ENCODE data around the gene FEV.
A peak's percentile ranks its signal among the peaks of the same experiment; 100 is the strongest.

Gene FEV

DNA sequence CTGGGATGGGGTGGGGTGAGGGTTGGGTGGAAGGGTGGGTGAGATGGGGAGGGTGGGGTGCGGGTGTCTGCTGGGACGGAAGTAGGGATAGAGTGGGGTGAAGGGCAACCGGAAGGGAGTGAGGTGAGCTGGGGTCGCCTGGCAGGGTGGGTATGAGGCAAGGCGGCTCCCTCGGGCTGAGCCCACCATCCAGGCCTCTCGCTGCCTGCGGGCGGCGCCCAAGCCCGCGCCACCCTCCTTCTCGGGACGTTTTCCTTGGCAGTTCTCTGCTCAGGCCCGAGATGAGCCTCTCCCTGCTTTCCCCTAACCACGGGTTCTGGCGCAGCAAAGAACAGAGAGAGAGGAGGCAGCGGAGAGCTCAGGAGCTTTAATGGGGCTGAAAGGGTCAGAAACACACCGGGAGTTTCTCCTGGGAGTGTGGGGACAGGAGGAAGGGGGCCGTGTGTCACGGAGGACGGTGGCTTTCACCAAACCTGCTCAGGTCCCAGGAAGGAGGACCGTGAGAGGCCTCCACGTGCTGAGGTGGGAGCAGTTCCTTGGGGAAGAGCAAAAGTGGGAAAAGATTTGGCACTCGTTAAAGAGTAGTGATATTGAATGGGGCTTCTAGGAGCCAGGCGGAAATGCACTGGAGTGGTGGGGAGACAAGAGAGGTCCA lies 4.1 kb downstream of the FEV start:
- Histone ChIP-seq H3K9ac (ENCODE audit: low read depth, low read length) (no peak overlapping the region), H3K4me1 (ENCODE audit: control insufficient read depth, insufficient read depth, low read length) (peaks cover 3% of the 10 kb centered on the region), H3K4me3 (ENCODE audit: low read depth, low read length) (peak overlapping the region; percentile 48), H3K9me3 (ENCODE audit: control insufficient read depth, insufficient read depth, low read length) (no peaks in the 10 kb centered on the region), H3K36me3 (ENCODE audit: control insufficient read depth, insufficient read depth, low read length) (no peaks in the 10 kb centered on the region), H3K27me3 (ENCODE audit: control insufficient read depth, insufficient read depth, low read length) (peaks cover 89% of the 10 kb centered on the region)

DNA sequence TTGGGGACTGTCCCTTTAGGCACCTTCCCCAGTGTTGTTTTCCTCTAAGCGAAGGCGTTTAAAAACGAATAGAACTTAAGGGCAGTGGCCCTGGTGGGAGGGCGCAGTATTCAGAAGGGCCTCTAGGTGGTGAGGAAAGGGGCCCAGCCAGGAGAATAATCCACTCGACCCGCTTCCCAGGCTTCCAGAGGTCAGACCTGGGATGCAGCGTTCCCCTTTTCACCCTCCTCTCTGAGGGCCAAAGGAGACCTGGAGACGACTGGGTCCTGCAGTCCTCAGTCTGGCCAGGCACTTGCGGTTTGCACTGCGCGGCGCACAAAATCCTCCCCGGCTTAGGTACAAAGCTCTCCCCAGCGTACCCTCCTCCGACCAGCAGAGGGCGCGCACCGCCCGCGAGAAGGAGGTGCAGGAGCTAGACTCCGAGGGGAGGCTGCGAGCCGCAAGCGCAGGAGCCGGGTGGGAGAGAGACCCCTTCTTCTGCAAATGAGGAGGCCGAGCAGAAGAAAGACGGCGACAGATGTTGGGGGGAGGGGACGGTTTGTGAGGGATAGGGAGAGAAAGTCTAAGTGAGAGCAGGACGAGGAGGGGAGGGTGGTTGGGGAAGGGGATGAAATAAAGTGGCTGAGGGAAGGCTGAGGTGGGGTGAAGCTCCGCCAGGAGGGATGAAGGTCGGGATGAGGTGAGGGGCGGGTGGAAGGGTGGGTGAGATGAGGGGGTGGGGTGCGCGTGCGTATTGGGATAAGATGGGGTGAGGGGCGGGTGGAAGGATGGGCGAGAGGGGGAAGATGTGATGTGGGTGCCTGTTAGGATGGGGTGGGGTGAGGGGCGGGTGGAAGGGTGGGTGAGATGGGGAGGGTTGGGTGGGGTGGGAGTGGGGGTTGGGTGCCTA lies 4.9 kb downstream of the FEV start:
- no peak overlapping the region for H3K9ac ChIP-seq (ENCODE audit: low read depth, low read length)
- peak overlapping the region; percentile 42 for H3K4me3 ChIP-seq (ENCODE audit: low read depth, low read length)
- H3K4me1 ChIP-seq (ENCODE audit: control insufficient read depth, insufficient read depth, low read length): peaks cover 3% of the 10 kb centered on the region
- no peaks in the 10 kb centered on the region for H3K36me3 ChIP-seq (ENCODE audit: control insufficient read depth, insufficient read depth, low read length)
- peaks cover 91% of the 10 kb centered on the region for H3K27me3 ChIP-seq (ENCODE audit: control insufficient read depth, insufficient read depth, low read length)
- no peaks in the 10 kb centered on the region for H3K9me3 ChIP-seq (ENCODE audit: control insufficient read depth, insufficient read depth, low read length)

GRCh38 chr2:218975060-218975777 lies 9.8 kb downstream of the FEV start:
- H3K36me3 ChIP-seq (ENCODE audit: control insufficient read depth, insufficient read depth, low read length): no peaks in the 10 kb centered on the region
- H3K9me3 ChIP-seq (ENCODE audit: control insufficient read depth, insufficient read depth, low read length): no peaks in the 10 kb centered on the region
- H3K9ac ChIP-seq (ENCODE audit: low read depth, low read length): no peak overlapping the region
- H3K4me3 ChIP-seq (ENCODE audit: low read depth, low read length): no peak overlapping the region
- H3K4me1 ChIP-seq (ENCODE audit: control insufficient read depth, insufficient read depth, low read length): no peaks in the 10 kb centered on the region
- H3K27me3 ChIP-seq (ENCODE audit: control insufficient read depth, insufficient read depth, low read length): peaks cover 78% of the 10 kb centered on the region

DNA sequence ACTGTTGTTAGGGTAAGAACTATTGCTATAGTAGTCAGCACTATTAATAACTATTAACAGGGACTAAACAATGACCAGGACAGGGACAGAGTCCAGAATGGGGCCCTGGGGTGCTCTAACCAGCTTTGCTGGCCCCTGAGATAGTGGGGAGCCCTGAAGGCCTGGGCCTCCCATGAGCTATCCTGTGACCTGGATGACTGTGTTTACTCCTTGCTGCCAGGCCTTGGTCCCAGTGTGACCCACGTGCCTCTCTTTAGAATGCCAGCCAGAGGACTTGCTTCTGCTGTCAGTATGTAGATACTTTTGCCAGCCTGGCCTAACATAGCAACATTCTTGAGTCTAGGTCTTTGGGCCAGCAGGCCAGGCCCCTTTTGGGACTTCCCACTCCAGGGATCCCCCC lies 14.1 kb downstream of the FEV start:
- H3K27me3 ChIP-seq (ENCODE audit: control insufficient read depth, insufficient read depth, low read length): peaks cover 47% of the 10 kb centered on the region
- no peak overlapping the region for H3K4me3 ChIP-seq (ENCODE audit: low read depth, low read length)
- no peak overlapping the region for H3K9ac ChIP-seq (ENCODE audit: low read depth, low read length)
- no peaks in the 10 kb centered on the region for H3K4me1 ChIP-seq (ENCODE audit: control insufficient read depth, insufficient read depth, low read length)
- no peaks in the 10 kb centered on the region for H3K9me3 ChIP-seq (ENCODE audit: control insufficient read depth, insufficient read depth, low read length)
- H3K36me3 ChIP-seq (ENCODE audit: control insufficient read depth, insufficient read depth, low read length): no peaks in the 10 kb centered on the region

DNA sequence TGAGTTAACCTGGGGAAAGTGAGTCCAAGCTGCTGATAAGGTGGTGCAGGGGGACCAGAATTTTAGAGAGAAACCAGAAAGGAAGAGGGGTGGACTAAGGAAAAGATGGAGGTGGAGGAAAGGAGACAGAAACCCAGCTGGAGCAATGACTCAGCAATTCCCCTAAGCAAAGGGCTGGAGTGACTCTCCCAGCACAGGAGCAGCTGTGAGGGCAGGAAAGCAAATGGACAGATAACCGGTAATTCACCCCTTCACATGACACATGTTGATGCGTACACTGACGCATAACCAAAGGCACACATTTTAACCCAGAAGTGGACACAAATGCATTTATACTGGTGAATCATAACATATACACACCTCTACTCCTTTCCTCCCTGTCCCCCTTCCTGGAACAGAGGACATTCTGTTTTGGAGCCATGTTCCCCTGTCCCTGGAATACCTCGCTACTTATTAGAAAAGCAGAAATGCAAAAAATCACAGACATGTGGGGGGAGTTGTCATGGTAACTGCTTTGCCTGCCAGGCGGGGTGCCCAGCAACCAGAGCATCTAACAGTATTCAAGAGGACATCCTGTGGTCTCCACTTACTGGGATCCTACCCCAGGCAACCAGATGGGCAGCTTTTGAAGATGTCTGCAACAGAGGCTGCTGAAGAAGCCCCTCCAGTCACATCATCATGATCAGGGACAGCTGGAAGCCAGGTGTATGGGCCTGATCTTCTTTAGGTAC lies 20.8 kb downstream of the FEV start:
- Histone ChIP-seq H3K9me3 (ENCODE audit: control insufficient read depth, insufficient read depth, low read length) (no peaks in the 10 kb centered on the region), H3K4me3 (ENCODE audit: low read depth, low read length) (no peak overlapping the region), H3K4me1 (ENCODE audit: control insufficient read depth, insufficient read depth, low read length) (peaks cover 14% of the 10 kb centered on the region), H3K36me3 (ENCODE audit: control insufficient read depth, insufficient read depth, low read length) (no peaks in the 10 kb centered on the region), H3K27me3 (ENCODE audit: control insufficient read depth, insufficient read depth, low read length) (peaks cover 49% of the 10 kb centered on the region), H3K9ac (ENCODE audit: low read depth, low read length) (no peak overlapping the region)

DNA sequence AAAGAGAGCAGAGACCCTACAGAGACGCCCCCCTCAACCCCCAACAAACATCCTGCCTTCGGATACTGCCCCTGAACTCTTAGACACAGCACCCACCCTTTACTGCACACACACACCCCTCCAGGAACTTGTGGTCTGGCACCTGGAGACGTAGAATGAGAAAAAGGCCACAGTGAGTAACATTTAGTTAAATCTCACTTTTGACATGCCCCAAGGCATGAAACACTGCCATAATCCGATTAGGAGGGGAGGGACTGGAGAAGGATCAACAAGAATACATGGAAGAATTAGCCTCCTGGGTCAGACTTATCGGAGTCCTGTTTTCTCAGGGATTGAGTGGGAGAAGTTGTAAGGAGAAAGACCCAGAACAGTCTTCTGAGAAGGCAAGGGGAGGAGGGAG lies 21.4 kb downstream of the FEV start:
- Histone ChIP-seq H3K9me3 (ENCODE audit: control insufficient read depth, insufficient read depth, low read length) (no peaks in the 10 kb centered on the region), H3K36me3 (ENCODE audit: control insufficient read depth, insufficient read depth, low read length) (no peaks in the 10 kb centered on the region), H3K4me1 (ENCODE audit: control insufficient read depth, insufficient read depth, low read length) (peaks cover 14% of the 10 kb centered on the region), H3K9ac (ENCODE audit: low read depth, low read length) (no peak overlapping the region), H3K27me3 (ENCODE audit: control insufficient read depth, insufficient read depth, low read length) (peaks cover 55% of the 10 kb centered on the region), H3K4me3 (ENCODE audit: low read depth, low read length) (peak overlapping the region; percentile 40)

DNA sequence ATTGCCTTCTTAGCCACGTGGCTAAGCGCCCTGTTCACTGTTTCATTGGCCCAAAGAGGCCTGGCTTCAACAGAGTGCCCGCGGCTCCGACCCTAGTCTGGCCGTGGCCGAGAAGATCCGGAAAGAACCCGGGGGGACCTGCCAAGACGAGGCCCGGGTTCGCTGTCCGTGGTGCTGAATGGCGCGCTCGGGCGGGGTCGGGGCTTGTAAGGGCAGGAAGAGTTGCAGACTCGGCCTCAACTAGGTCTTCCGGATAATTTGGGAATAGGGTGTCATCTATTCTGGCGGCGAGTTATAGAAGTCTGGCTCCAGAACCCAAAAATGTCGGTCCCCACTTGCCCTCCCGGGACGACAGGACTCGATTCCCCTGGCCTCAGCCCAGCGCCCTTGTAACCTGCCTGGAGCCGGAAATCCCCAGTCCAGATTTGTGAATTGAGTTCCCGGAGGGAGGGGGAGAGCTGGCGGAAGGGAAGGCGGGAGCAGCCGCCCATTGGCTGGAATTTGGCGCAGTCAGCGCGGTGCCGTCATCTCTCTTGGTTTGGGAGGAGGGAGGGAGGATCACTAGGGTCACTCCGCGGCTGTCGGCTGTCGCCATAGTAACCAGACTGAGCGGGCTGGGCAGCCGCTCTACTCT lies 22.0 kb downstream of the FEV start:
- H3K4me3 ChIP-seq (ENCODE audit: low read depth, low read length): peak overlapping the region; percentile 79
- no peak overlapping the region for H3K9ac ChIP-seq (ENCODE audit: low read depth, low read length)
- peaks cover 56% of the 10 kb centered on the region for H3K27me3 ChIP-seq (ENCODE audit: control insufficient read depth, insufficient read depth, low read length)
- no peaks in the 10 kb centered on the region for H3K9me3 ChIP-seq (ENCODE audit: control insufficient read depth, insufficient read depth, low read length)
- peaks cover 14% of the 10 kb centered on the region for H3K4me1 ChIP-seq (ENCODE audit: control insufficient read depth, insufficient read depth, low read length)
- H3K36me3 ChIP-seq (ENCODE audit: control insufficient read depth, insufficient read depth, low read length): no peaks in the 10 kb centered on the region

DNA sequence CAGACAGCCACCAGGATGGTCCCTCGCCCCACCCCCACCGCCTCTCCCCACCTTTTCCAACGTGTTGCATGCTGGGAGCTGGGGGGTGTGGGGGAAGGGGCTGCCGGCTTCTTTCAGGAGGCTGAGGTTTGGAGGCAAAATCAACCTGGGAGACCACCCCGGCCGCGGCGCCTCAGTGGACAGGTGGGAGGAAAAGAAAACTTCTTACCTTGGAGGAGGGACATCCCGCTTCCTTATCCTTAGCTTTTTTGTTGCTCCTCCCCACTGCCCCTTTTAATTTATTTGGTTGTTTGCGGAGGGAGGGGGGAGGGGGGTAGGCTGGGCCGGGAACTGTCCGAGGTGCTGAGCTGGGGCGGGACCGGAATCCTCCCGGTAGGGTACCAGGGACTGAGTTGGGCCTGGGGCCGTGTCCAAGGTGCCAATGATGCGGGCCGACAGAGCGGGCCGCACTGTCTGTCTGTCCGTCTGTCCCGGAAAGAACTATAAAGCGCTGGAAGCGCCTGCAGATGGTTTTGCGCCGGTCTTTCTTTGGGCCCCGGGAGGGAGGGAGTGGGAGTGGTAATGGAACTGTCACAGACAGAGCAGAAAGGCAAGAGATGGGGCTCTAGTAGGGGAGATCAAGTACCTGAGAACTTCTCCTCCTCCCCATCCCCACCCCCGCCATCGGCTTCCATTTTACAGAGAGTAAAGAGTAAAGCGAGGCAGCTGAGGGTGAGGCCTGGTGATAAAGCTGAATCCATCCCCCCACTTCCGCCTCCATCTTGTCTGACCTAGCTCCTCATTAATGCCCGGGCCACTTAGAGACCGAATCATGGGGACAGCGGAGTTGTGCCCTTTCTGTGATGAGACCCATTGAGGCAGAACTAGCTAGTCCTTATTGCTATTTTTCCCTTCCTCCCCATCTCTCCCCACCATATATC lies 23.1 kb downstream of the FEV start:
- H3K4me3 ChIP-seq (ENCODE audit: low read depth, low read length): peak overlapping the region; percentile 46
- H3K9ac ChIP-seq (ENCODE audit: low read depth, low read length): no peak overlapping the region
- peaks cover 14% of the 10 kb centered on the region for H3K4me1 ChIP-seq (ENCODE audit: control insufficient read depth, insufficient read depth, low read length)
- H3K9me3 ChIP-seq (ENCODE audit: control insufficient read depth, insufficient read depth, low read length): no peaks in the 10 kb centered on the region
- H3K27me3 ChIP-seq (ENCODE audit: control insufficient read depth, insufficient read depth, low read length): peaks cover 65% of the 10 kb centered on the region
- no peaks in the 10 kb centered on the region for H3K36me3 ChIP-seq (ENCODE audit: control insufficient read depth, insufficient read depth, low read length)

DNA sequence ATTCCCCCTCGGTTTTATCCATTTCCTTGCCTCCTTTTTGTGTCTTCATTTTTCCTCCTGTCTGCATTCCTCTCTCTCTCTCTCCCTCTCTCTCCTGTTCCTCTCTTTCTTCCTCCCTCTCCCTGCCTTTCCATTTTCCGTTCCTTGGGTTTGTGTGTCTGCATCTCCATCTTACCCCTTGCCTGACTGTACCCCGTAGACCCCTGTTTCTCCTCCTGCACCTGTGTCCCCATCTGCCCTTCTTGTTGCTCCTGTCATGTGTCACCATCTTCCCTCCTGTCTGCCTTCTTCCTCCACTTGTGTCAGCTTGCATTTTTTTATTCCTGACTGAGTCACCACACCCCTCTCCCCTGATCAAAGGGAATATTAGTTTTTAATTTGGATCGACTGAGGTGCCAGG lies 23.8 kb downstream of the FEV start:
- no peaks in the 10 kb centered on the region for H3K9me3 ChIP-seq (ENCODE audit: control insufficient read depth, insufficient read depth, low read length)
- peak overlapping the region; percentile 46 for H3K4me3 ChIP-seq (ENCODE audit: low read depth, low read length)
- H3K9ac ChIP-seq (ENCODE audit: low read depth, low read length): no peak overlapping the region
- no peaks in the 10 kb centered on the region for H3K36me3 ChIP-seq (ENCODE audit: control insufficient read depth, insufficient read depth, low read length)
- peaks cover 14% of the 10 kb centered on the region for H3K4me1 ChIP-seq (ENCODE audit: control insufficient read depth, insufficient read depth, low read length)
- H3K27me3 ChIP-seq (ENCODE audit: control insufficient read depth, insufficient read depth, low read length): peaks cover 68% of the 10 kb centered on the region

DNA sequence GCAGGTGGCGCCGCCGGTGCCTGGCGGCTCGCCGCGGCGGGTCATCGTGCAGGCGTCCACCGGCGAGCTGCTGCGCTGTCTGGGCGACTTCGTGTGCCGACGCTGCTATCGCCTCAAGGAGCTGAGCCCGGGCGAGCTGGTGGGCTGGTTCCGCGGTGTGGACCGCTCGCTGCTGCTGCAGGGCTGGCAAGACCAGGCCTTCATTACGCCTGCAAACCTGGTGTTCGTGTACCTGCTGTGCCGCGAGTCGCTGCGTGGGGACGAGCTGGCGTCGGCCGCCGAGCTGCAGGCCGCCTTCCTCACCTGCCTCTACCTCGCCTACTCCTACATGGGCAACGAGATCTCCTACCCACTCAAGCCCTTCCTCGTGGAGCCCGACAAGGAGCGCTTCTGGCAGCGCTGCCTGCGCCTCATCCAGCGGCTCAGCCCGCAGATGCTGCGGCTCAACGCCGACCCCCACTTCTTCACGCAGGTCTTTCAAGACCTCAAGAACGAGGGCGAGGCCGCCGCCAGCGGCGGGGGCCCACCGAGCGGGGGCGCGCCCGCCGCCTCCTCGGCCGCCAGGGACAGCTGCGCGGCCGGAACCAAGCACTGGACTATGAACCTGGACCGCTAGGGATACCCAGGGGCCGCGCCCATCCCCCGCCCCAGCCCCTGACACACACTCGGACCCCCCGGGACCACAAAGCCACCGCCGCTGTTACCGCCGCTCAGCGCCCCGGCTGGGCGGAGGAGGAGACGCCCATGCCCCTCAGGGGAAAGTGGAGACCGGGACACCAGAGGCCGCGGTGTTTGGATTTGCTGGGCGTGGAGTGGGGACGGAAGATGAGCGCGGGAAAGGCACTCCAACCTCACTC lies 24.4 kb downstream of the FEV start:
- Histone ChIP-seq H3K9ac (ENCODE audit: low read depth, low read length) (no peak overlapping the region), H3K36me3 (ENCODE audit: control insufficient read depth, insufficient read depth, low read length) (no peaks in the 10 kb centered on the region), H3K27me3 (ENCODE audit: control insufficient read depth, insufficient read depth, low read length) (peaks cover 70% of the 10 kb centered on the region), H3K9me3 (ENCODE audit: control insufficient read depth, insufficient read depth, low read length) (no peaks in the 10 kb centered on the region), H3K4me3 (ENCODE audit: low read depth, low read length) (peak overlapping the region; percentile 48), H3K4me1 (ENCODE audit: control insufficient read depth, insufficient read depth, low read length) (peaks cover 14% of the 10 kb centered on the region)

Measured in iPS-15b (cell line).